ENCODE results near the gene M6PR.
"Not testable (repeated sequence)": the region's sequence is repeated elsewhere in the genome, so short reads cannot be mapped to it uniquely, and the experiment has no call there.

The M6PR gene

GRCh38 chr12:8906266-8907180, 42.9 kb downstream of the M6PR start:
- Histone ChIP-seq H3K4me1 (ENCODE audit: control insufficient read depth, insufficient read depth, low read length) (peaks cover 40% of the 10 kb centered on the region), H3K36me3 (ENCODE audit: control insufficient read depth, insufficient read depth, low read length) (no peaks in the 10 kb centered on the region), H3K9me3 (ENCODE audit: control insufficient read depth, insufficient read depth, low read length) (no peaks in the 10 kb centered on the region), H3K4me3 (ENCODE audit: low read depth, low read length) (no peak overlapping the region), H3K27me3 (ENCODE audit: control insufficient read depth, insufficient read depth, low read length) (no peaks in the 10 kb centered on the region), H3K9ac (ENCODE audit: low read depth, low read length) (peak overlapping the region; percentile 51)

GRCh38 chr12:8905546-8905945, 43.9 kb downstream of the M6PR start:
- Histone ChIP-seq H3K4me1 (ENCODE audit: control insufficient read depth, insufficient read depth, low read length) (peaks cover 31% of the 10 kb centered on the region), H3K36me3 (ENCODE audit: control insufficient read depth, insufficient read depth, low read length) (no peaks in the 10 kb centered on the region), H3K9ac (ENCODE audit: low read depth, low read length) (no peak overlapping the region), H3K9me3 (ENCODE audit: control insufficient read depth, insufficient read depth, low read length) (no peaks in the 10 kb centered on the region), H3K4me3 (ENCODE audit: low read depth, low read length) (no peak overlapping the region), H3K27me3 (ENCODE audit: control insufficient read depth, insufficient read depth, low read length) (no peaks in the 10 kb centered on the region)

- H3K9me3 ChIP-seq (ENCODE audit: control insufficient read depth, insufficient read depth, low read length), result no peaks in the 10 kb centered on the region
- no peak overlapping the region for H3K4me3 ChIP-seq (ENCODE audit: low read depth, low read length)
- H3K36me3 ChIP-seq (ENCODE audit: control insufficient read depth, insufficient read depth, low read length), result no peaks in the 10 kb centered on the region
- peaks cover 27% of the 10 kb centered on the region for H3K4me1 ChIP-seq (ENCODE audit: control insufficient read depth, insufficient read depth, low read length)
- no peak overlapping the region for H3K9ac ChIP-seq (ENCODE audit: low read depth, low read length)
- H3K27me3 ChIP-seq (ENCODE audit: control insufficient read depth, insufficient read depth, low read length), result no peaks in the 10 kb centered on the region
These were observed 44.8 kb downstream of the M6PR start for GRCh38 chr12:8904665-8905064.

- no peaks in the 10 kb centered on the region for H3K27me3 ChIP-seq (ENCODE audit: control insufficient read depth, insufficient read depth, low read length)
- H3K9me3 ChIP-seq (ENCODE audit: control insufficient read depth, insufficient read depth, low read length), result no peaks in the 10 kb centered on the region
- H3K9ac ChIP-seq (ENCODE audit: low read depth, low read length), result no peak overlapping the region
- no peak overlapping the region for H3K4me3 ChIP-seq (ENCODE audit: low read depth, low read length)
- no peaks in the 10 kb centered on the region for H3K36me3 ChIP-seq (ENCODE audit: control insufficient read depth, insufficient read depth, low read length)
- peaks cover 27% of the 10 kb centered on the region for H3K4me1 ChIP-seq (ENCODE audit: control insufficient read depth, insufficient read depth, low read length)
These were observed 45.8 kb downstream of the M6PR start for GRCh38 chr12:8903646-8904045.

- H3K4me1 ChIP-seq (ENCODE audit: control insufficient read depth, insufficient read depth, low read length), result peaks cover 27% of the 10 kb centered on the region
- not testable (repeated sequence) for H3K9ac ChIP-seq (ENCODE audit: low read depth, low read length); H3K9me3 ChIP-seq (ENCODE audit: control insufficient read depth, insufficient read depth, low read length); H3K36me3 ChIP-seq (ENCODE audit: control insufficient read depth, insufficient read depth, low read length); H3K27me3 ChIP-seq (ENCODE audit: control insufficient read depth, insufficient read depth, low read length); H3K4me3 ChIP-seq (ENCODE audit: low read depth, low read length)
These were observed 46.7 kb downstream of the M6PR start for GRCh38 chr12:8902703-8903102.

GRCh38 chr12:8899830-8900229, 49.6 kb downstream of the M6PR start:
- Histone ChIP-seq H3K4me3 (ENCODE audit: low read depth, low read length) (no peak overlapping the region), H3K9me3 (ENCODE audit: control insufficient read depth, insufficient read depth, low read length) (no peaks in the 10 kb centered on the region), H3K4me1 (ENCODE audit: control insufficient read depth, insufficient read depth, low read length) (peaks cover 5% of the 10 kb centered on the region), H3K27me3 (ENCODE audit: control insufficient read depth, insufficient read depth, low read length) (no peaks in the 10 kb centered on the region), H3K9ac (ENCODE audit: low read depth, low read length) (no peak overlapping the region), H3K36me3 (ENCODE audit: control insufficient read depth, insufficient read depth, low read length) (no peaks in the 10 kb centered on the region)

- Histone ChIP-seq H3K4me1 (ENCODE audit: control insufficient read depth, insufficient read depth, low read length) (no peaks in the 10 kb centered on the region), H3K9me3 (ENCODE audit: control insufficient read depth, insufficient read depth, low read length) (no peaks in the 10 kb centered on the region)
These were observed 52.4 kb downstream of the M6PR start for GRCh38 chr12:8897081-8897480.

GRCh38 chr12:8894986-8895385, 54.5 kb downstream of the M6PR start:
- H3K4me1 ChIP-seq (ENCODE audit: control insufficient read depth, insufficient read depth, low read length), result peaks cover 3% of the 10 kb centered on the region
- H3K36me3 ChIP-seq (ENCODE audit: control insufficient read depth, insufficient read depth, low read length), result no peaks in the 10 kb centered on the region
- no peak overlapping the region for H3K9ac ChIP-seq (ENCODE audit: low read depth, low read length)
- H3K4me3 ChIP-seq (ENCODE audit: low read depth, low read length), result no peak overlapping the region
- no peaks in the 10 kb centered on the region for H3K27me3 ChIP-seq (ENCODE audit: control insufficient read depth, insufficient read depth, low read length)
- no peaks in the 10 kb centered on the region for H3K9me3 ChIP-seq (ENCODE audit: control insufficient read depth, insufficient read depth, low read length)

More at GRCh38 chr12:8897081-8897480, 52.4 kb downstream of the M6PR start:
- no peak overlapping the region for H3K9ac ChIP-seq (ENCODE audit: low read depth, low read length)
- no peaks in the 10 kb centered on the region for H3K27me3 ChIP-seq (ENCODE audit: control insufficient read depth, insufficient read depth, low read length)
- no peak overlapping the region for H3K4me3 ChIP-seq (ENCODE audit: low read depth, low read length)
- H3K36me3 ChIP-seq (ENCODE audit: control insufficient read depth, insufficient read depth, low read length), result no peaks in the 10 kb centered on the region

- no peaks in the 10 kb centered on the region for H3K36me3 ChIP-seq (ENCODE audit: control insufficient read depth, insufficient read depth, low read length)
- H3K9ac ChIP-seq (ENCODE audit: low read depth, low read length), result no peak overlapping the region
- no peaks in the 10 kb centered on the region for H3K9me3 ChIP-seq (ENCODE audit: control insufficient read depth, insufficient read depth, low read length)
- no peak overlapping the region for H3K4me3 ChIP-seq (ENCODE audit: low read depth, low read length)
- peaks cover 3% of the 10 kb centered on the region for H3K4me1 ChIP-seq (ENCODE audit: control insufficient read depth, insufficient read depth, low read length)
- H3K27me3 ChIP-seq (ENCODE audit: control insufficient read depth, insufficient read depth, low read length), result no peaks in the 10 kb centered on the region
These were observed 55.1 kb downstream of the M6PR start for GRCh38 chr12:8894378-8894777.

GRCh38 chr12:8891976-8892375, 57.5 kb downstream of the M6PR start:
- no peak overlapping the region for H3K4me3 ChIP-seq (ENCODE audit: low read depth, low read length)
- H3K36me3 ChIP-seq (ENCODE audit: control insufficient read depth, insufficient read depth, low read length), result no peaks in the 10 kb centered on the region

More at GRCh38 chr12:8891976-8892375, 57.5 kb downstream of the M6PR start:
- Histone ChIP-seq H3K9me3 (ENCODE audit: control insufficient read depth, insufficient read depth, low read length) (no peaks in the 10 kb centered on the region), H3K9ac (ENCODE audit: low read depth, low read length) (no peak overlapping the region), H3K4me1 (ENCODE audit: control insufficient read depth, insufficient read depth, low read length) (peaks cover 3% of the 10 kb centered on the region), H3K27me3 (ENCODE audit: control insufficient read depth, insufficient read depth, low read length) (no peaks in the 10 kb centered on the region)
